Left lobe of liver (tissue), 2 donors: ENCODE results near the gene TNFRSF12A. TPM values are rescaled to one million over a fixed set of nuclear protein-coding genes. Genes with fewer than 3 reads are reported as not detected.
"Not testable (repeated sequence)": the region's sequence is repeated elsewhere in the genome, so short reads cannot be mapped to it uniquely, and the experiment has no call there.

ENCODE experiments used
- ATAC-seq: fragments of 200-7000 bp; cut with Tn5 transposase; one replicate; pipeline ENCODE4 v1.9.1; 2020; ENCODE audit warnings: mild to moderate bottlenecking, moderate library complexity
- DNase-seq: peaks from one replicate; pipeline ENCODE4 v3.0.0-alpha.2; 2020; ENCODE audit warnings: low spot score
- total RNA-seq: library from RNA; stranded (reverse); gene quantifications from one replicate; pipeline ENCODE4 v1.2.1, GENCODE V29; 2021
- donor health status: DM: no; HTN: no; CAD: no; lungs with moderate emphysema.
- donor health status: DM: no; HTN: yes; CAD: no.

TNFRSF12A gene
- total RNA-seq, 1 donor from 2014 or later, result 4.3 TPM

- ATAC-seq, result no peak
- no peak for DNase-seq
These were observed 40.4 kb downstream of the TNFRSF12A start for GRCh38 chr16:3060339-3061127.

DNA sequence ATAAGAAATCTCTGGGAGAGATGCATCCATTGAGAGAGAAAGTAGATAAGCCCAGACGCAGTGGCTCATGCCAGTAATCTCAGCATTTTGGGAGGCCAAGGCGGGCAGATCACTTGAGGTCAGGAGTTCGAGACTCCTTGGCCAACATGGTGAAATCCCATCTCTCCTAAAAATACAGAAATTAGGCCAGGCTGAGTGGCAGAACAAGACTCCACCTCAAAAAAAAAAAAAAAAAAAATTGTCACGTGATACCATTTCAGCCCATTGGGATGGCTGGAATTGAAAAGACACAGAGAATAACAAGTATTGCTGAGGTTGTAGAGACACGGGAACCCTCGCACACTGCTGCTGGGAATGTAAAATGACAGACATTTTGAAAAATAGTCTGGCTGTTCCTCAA, 42.4 kb downstream of the TNFRSF12A start:
- no peak for DNase-seq
- ATAC-seq, result no peak

GRCh38 chr16:3063625-3064386, 43.6 kb downstream of the TNFRSF12A start:
- DNase-seq (no peak), ATAC-seq (no peak)

GRCh38 chr16:3065069-3065741, 45.0 kb downstream of the TNFRSF12A start, which contains the start of gene IL32:
Gene IL32, plus strand, starts transcription at chr16:3065640. Its CDS starts 172 bp downstream, at chr16:3065812.
- peak; percentile 87 for DNase-seq
- peak; percentile 86 for ATAC-seq

GRCh38 chr16:3065742-3066439, 45.7 kb downstream of the TNFRSF12A start:
- peak; percentile 50 for ATAC-seq
- peak; percentile 66 for DNase-seq

DNA sequence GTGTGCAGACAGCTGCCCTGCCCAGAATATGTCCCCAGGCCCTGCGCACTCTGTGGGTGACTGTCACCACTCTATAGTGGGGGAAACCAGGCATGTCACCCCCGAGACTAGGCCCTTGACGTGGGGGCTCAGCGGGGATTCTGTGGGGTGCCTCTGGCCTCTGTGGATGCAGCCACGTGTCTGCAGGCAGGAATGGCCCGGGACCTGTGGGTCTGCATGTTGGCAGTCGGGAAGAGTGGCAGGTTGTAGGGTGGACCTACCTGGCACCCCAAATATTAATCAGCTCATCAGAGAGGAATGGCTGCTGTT, 46.2 kb downstream of the TNFRSF12A start:
- ATAC-seq (no peak), DNase-seq (no peak)

DNA sequence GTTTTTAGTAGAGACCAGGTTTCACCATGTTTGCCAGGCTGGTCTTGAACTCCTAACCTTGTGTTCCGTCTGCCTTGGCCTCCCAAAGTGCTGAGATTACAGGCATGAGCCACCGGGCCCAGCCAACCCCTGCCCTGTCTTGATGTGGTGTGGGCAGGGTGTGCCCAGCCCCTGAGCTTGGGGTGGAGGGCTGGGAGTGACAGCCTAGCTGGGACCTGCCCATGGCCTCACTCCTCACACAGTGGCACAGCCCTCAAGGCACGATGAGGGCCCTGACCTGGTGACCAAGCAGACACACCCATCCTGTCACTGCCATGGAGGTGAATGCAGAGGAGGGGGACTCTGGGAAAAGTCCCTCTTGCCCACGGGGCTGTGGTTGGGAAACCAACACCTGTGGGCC, 48.3 kb downstream of the TNFRSF12A start:
- ATAC-seq (no peak), DNase-seq (no peak)

- DNase-seq, ATAC-seq: not testable (repeated sequence)
These were observed 49.0 kb downstream of the TNFRSF12A start for GRCh38 chr16:3069146-3069545.

DNA sequence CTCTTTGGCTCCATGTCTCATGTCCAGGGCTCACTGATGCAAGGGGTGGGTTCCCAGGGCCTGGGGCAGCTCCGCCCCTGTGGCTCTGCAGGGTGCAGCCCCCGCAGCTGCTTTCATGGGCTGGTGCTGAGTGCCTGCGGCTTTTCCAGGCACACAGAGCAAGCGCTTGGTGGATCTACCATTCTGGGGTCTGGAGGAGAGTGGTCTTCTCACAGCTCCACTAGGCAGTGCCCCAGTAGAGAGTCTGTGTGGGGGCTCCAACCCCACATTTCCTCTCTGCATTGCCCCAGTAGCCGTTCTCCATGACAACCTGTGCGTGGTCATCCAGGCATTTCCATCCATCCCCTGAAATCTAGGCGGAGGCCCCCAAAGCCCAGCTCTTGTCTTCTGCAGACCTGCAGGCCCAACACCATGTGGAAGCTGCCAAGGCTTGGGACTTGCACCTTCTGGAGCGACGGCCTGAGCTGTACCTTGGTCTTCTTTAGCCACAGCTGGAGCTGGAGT, 50.5 kb downstream of the TNFRSF12A start:
- DNase-seq, result no peak
- ATAC-seq, result no peak

DNA sequence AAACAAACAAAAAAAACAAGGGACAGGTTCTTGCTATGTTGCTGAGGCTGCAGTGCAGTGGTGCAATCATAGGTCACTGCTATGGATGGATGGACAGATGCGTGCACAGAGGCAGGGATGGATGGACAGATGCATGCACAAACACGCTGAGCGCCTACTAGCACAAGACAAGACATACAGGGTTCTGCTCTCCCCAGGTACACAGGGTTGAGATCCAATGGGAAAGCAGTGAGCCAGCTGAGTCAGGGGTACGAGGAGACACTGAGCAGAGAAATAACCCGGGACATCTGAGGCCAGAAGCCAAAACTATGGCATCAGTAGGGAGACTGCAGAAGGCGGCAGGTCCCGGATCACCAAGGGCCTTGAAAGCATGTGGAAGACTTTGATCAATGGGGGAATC, 51.5 kb downstream of the TNFRSF12A start:
- no peak for ATAC-seq
- no peak for DNase-seq

Other genes with a start within 250 kb of the TNFRSF12A start
- gene ELOB, start 243.1 kb upstream of the TNFRSF12A start, total RNA-seq, result 117 TPM
- gene PRSS33, start 232.8 kb upstream of the TNFRSF12A start, total RNA-seq, result not detected
- gene PRSS41, start 221.9 kb upstream of the TNFRSF12A start, total RNA-seq, result not detected
- not detected for gene PRSS21, start 203.1 kb upstream of the TNFRSF12A start, total RNA-seq
- gene ZG16B, start 190.1 kb upstream of the TNFRSF12A start, total RNA-seq, result not detected
- 0.70 TPM for gene PRSS22, start 162.2 kb upstream of the TNFRSF12A start, total RNA-seq
- 5.9 TPM for gene FLYWCH2, start 137.2 kb upstream of the TNFRSF12A start, total RNA-seq
- 18.8 TPM for gene FLYWCH1, start 108.4 kb upstream of the TNFRSF12A start, total RNA-seq
- not detected for gene KREMEN2, start 56.1 kb upstream of the TNFRSF12A start, total RNA-seq
- 1.5 TPM for gene PAQR4, start 51.0 kb upstream of the TNFRSF12A start, total RNA-seq
- gene PKMYT1, start 39.9 kb upstream of the TNFRSF12A start, total RNA-seq, result 0.98 TPM
- gene CLDN9, start 7.4 kb upstream of the TNFRSF12A start, total RNA-seq, result 1.5 TPM
- 0.96 TPM for gene CLDN6, start 2.2 kb upstream of the TNFRSF12A start, total RNA-seq
- 11.2 TPM for gene HCFC1R1, start 3.6 kb downstream of the TNFRSF12A start, total RNA-seq
- gene THOC6, start 3.7 kb downstream of the TNFRSF12A start, total RNA-seq, result 9.6 TPM
- gene BICDL2, start 16.6 kb downstream of the TNFRSF12A start, total RNA-seq, result 0.58 TPM
- 0.96 TPM for gene MMP25, start 26.2 kb downstream of the TNFRSF12A start, total RNA-seq
- 172 TPM for gene IL32, start 45.3 kb downstream of the TNFRSF12A start, total RNA-seq
- gene ZSCAN10, start 78.9 kb downstream of the TNFRSF12A start, total RNA-seq, result 0.10 TPM
- gene ZNF205, start 92.2 kb downstream of the TNFRSF12A start, total RNA-seq, result 7.0 TPM
- 2.7 TPM for gene ZNF213, start 114.7 kb downstream of the TNFRSF12A start, total RNA-seq
- gene OR1F1, start 167.8 kb downstream of the TNFRSF12A start, total RNA-seq, result not detected
- gene ZNF200, start 214.8 kb downstream of the TNFRSF12A start, total RNA-seq, result 2.2 TPM
- 0.88 TPM for gene MEFV, start 236.3 kb downstream of the TNFRSF12A start, total RNA-seq